Retinal pigment epithelial cell (primary cell): ENCODE data around the gene CHST12.

Source experiments
- DNase-seq: peaks from one replicate; pipeline ENCODE4 v3.0.0-alpha.2; 2010; ENCODE audit warnings: low read depth
- H3K4me3 ChIP-seq: 2 replicates; pipeline ENCODE4 v1.5.1; 2011; ENCODE audit warnings: mild to moderate bottlenecking, low read length, control low read depth, moderate library complexity
- CTCF ChIP-seq: conservative IDR thresholded peaks from 2 replicates; pipeline ENCODE4 v1.5.1; 2011; ENCODE audit warnings: low read depth, low read length, control low read depth, inconsistent platforms

CHST12 gene

DNA sequence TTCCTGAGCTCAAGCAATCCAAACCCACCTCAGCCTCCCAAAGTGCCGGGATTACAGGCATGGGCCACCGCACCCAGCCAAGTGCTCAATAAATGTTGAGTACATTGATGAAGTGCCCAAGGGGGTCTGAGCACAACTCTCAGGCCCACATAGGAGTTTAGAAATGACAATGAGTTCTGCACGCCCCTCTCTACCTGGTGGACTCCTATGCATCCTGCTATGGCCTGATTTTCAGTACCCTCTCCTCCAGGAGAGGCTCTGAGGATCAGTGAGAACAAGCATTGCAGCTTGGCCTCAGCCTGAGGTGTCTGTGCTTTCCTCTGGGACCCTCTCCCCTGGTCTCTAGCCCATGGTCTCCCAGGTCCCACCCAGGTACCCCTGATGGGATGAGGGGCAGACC is 93.7 kb downstream of the CHST12 start:
- H3K4me3 ChIP-seq: no peak overlapping the region
- DNase-seq: no peak
- TF ChIP-seq CTCF: no peak

- no peak for DNase-seq
- no peak for TF ChIP-seq CTCF
- no peak overlapping the region for H3K4me3 ChIP-seq
Observed at GRCh38 chr7:2497500-2498336, 94.3 kb downstream of the CHST12 start.
